ENCODE results near the gene NRN1L.

Gene NRN1L

GRCh38 chr16:67897231-67897630, 12.5 kb downstream of the NRN1L start:
- Histone ChIP-seq H3K4me1 (ENCODE audit: control insufficient read depth, low read length) (peaks cover 15% of the 10 kb centered on the region), H3K9me3 (ENCODE audit: control insufficient read depth, insufficient read depth, low read length) (no peaks in the 10 kb centered on the region), H3K27ac (ENCODE audit: low read depth, low read length) (no peak overlapping the region), H4K20me1 (ENCODE audit: control insufficient read depth, insufficient read depth, low read depth, low read length) (no peaks in the 10 kb centered on the region), H3K36me3 (ENCODE audit: control insufficient read depth, low read length) (no peaks in the 10 kb centered on the region; the same call in 1 of the 2 replicates), H3K4me2 (ENCODE audit: low read length) (no peak overlapping the region), H3K4me3 (ENCODE audit: low read length) (no peak overlapping the region), H3K27me3 (ENCODE audit: control insufficient read depth, low read length) (no peaks in the 10 kb centered on the region), H3K9me2 (replicated peaks; ENCODE audit: control insufficient read depth, low read length) (no peaks in the 10 kb centered on the region), H3F3A (ENCODE audit: control insufficient read depth, insufficient read depth) (no peaks in the 10 kb centered on the region), H3K79me2 (ENCODE audit: control insufficient read depth, low read length) (peaks cover 64% of the 10 kb centered on the region)
- TF ChIP-seq CTCF (IDR thresholded peaks at IDR 0.05; ENCODE audit: low read depth, low read length, poor library complexity, severe bottlenecking) (no peak), EZH2phosphoT487 (IDR thresholded peaks at IDR 0.05; ENCODE audit: borderline replicate concordance, low read length) (no peak)

GRCh38 chr16:67901734-67902133, 17.0 kb downstream of the NRN1L start:
- no peaks in the 10 kb centered on the region for H3K9me2 ChIP-seq (replicated peaks; ENCODE audit: control insufficient read depth, low read length)
- no peaks in the 10 kb centered on the region for H3K9me3 ChIP-seq (ENCODE audit: control insufficient read depth, insufficient read depth, low read length)
- H3K4me1 ChIP-seq (ENCODE audit: control insufficient read depth, low read length), result no peaks in the 10 kb centered on the region
- H3K4me3 ChIP-seq (ENCODE audit: low read length), result no peak overlapping the region
- H3K27me3 ChIP-seq (ENCODE audit: control insufficient read depth, low read length), result no peaks in the 10 kb centered on the region
- H3K36me3 ChIP-seq (ENCODE audit: control insufficient read depth, low read length), result no peaks in the 10 kb centered on the region
- TF ChIP-seq EZH2phosphoT487 (IDR thresholded peaks at IDR 0.05; ENCODE audit: borderline replicate concordance, low read length) (no peak), CTCF (IDR thresholded peaks at IDR 0.05; ENCODE audit: low read depth, low read length, poor library complexity, severe bottlenecking) (no peak)
- H3K79me2 ChIP-seq (ENCODE audit: control insufficient read depth, low read length), result peaks cover 28% of the 10 kb centered on the region
- no peak overlapping the region for H3K4me2 ChIP-seq (ENCODE audit: low read length)
- H3F3A ChIP-seq (ENCODE audit: control insufficient read depth, insufficient read depth), result no peaks in the 10 kb centered on the region
- 0 out of 2 replicates have a peak, but pooled peaks cover 3% of the 10 kb centered on the region for H4K20me1 ChIP-seq (ENCODE audit: control insufficient read depth, insufficient read depth, low read depth, low read length)
- no peak overlapping the region for H3K27ac ChIP-seq (ENCODE audit: low read depth, low read length)

GRCh38 chr16:67902831-67903230, 18.1 kb downstream of the NRN1L start:
- Histone ChIP-seq H3F3A (ENCODE audit: control insufficient read depth, insufficient read depth) (no peaks in the 10 kb centered on the region), H3K79me2 (ENCODE audit: control insufficient read depth, low read length) (peaks cover 19% of the 10 kb centered on the region), H4K20me1 (ENCODE audit: control insufficient read depth, insufficient read depth, low read depth, low read length) (0 out of 2 replicates have a peak, but pooled peaks cover 3% of the 10 kb centered on the region), H3K27ac (ENCODE audit: low read depth, low read length) (no peak overlapping the region), H3K27me3 (ENCODE audit: control insufficient read depth, low read length) (no peaks in the 10 kb centered on the region), H3K4me3 (ENCODE audit: low read length) (no peak overlapping the region), H3K9me2 (replicated peaks; ENCODE audit: control insufficient read depth, low read length) (no peaks in the 10 kb centered on the region), H3K9me3 (ENCODE audit: control insufficient read depth, insufficient read depth, low read length) (no peaks in the 10 kb centered on the region), H3K36me3 (ENCODE audit: control insufficient read depth, low read length) (no peaks in the 10 kb centered on the region), H3K4me2 (ENCODE audit: low read length) (no peak overlapping the region), H3K4me1 (ENCODE audit: control insufficient read depth, low read length) (no peaks in the 10 kb centered on the region)
- TF ChIP-seq CTCF (IDR thresholded peaks at IDR 0.05; ENCODE audit: low read depth, low read length, poor library complexity, severe bottlenecking) (no peak), EZH2phosphoT487 (IDR thresholded peaks at IDR 0.05; ENCODE audit: borderline replicate concordance, low read length) (no peak)

All from DOHH2 (cell line).